Activated B cell treated with CpG ODN at 0.5 μM for 24 hours (primary cell): ENCODE data around the gene ASTN2. TPM values are rescaled to one million over a fixed set of nuclear protein-coding genes. Genes with fewer than 3 reads are reported as not detected.

ENCODE experiments used
- ATAC-seq: fragments of 200-7000 bp; cut with Tn5 transposase; one replicate; pipeline ENCODE4 v1.10.0; 2021; ENCODE audit warnings: low read depth, mild to moderate bottlenecking, moderate library complexity
- CTCF ChIA-PET: fragments of 350-600 bp; sonication (Branson Sonifier 250); formaldehyde crosslinking; loops from one replicate; lab custom pipeline; 2021; ENCODE audit warnings: antibody characterized with exemption; lab: Charles Lee
- POLR2A ChIA-PET: fragments of 350-600 bp; sonication (Branson Sonifier 250); formaldehyde crosslinking; loops from one replicate; lab custom pipeline; 2021; ENCODE audit warnings: antibody characterized with exemption; lab: Charles Lee
- DNase-seq: peaks from one replicate; pipeline ENCODE4 v3.0.0; 2022
- H3K27ac Mint-ChIP-seq: one replicate; pipeline ENCODE4 v1.8.0; 2020; ENCODE audit warnings: mixed read lengths
- H3K27me3 Mint-ChIP-seq: one replicate; pipeline ENCODE4 v1.8.0; 2021; ENCODE audit warnings: mixed read lengths
- H3K36me3 Mint-ChIP-seq: one replicate; pipeline ENCODE4 v1.8.0; 2021; ENCODE audit warnings: low read depth, mixed read lengths
- H3K4me1 Mint-ChIP-seq: one replicate; pipeline ENCODE4 v1.8.0; 2021; ENCODE audit warnings: mixed read lengths
- H3K4me3 Mint-ChIP-seq: one replicate; pipeline ENCODE4 v1.8.0; 2020; ENCODE audit warnings: mild to moderate bottlenecking, mixed read lengths
- H3K9me3 Mint-ChIP-seq: one replicate; pipeline ENCODE4 v1.8.0; 2020; ENCODE audit warnings: mixed read lengths
- intact Hi-C: fragments of 100-400 bp; cut with micrococcal nuclease; formaldehyde crosslinking; loops from one replicate; pipeline ENCODE4 v1.15.1; 2024
- total RNA-seq: library from RNA; stranded (reverse); gene quantifications from 2 replicates; pipeline ENCODE4 v1.2.3, GENCODE V29; 2022
- TF ChIP-seq, protein P1 (sequence below): fragments of 200-600 bp; IDR thresholded peaks from one replicate; pipeline ENCODE4 v1.8.0; 2022; ENCODE audit warnings: antibody characterized with exemption, mild to moderate bottlenecking

The ASTN2 gene
- total RNA-seq, 1 donor from 2014 or later, result 2.3 TPM

DNA sequence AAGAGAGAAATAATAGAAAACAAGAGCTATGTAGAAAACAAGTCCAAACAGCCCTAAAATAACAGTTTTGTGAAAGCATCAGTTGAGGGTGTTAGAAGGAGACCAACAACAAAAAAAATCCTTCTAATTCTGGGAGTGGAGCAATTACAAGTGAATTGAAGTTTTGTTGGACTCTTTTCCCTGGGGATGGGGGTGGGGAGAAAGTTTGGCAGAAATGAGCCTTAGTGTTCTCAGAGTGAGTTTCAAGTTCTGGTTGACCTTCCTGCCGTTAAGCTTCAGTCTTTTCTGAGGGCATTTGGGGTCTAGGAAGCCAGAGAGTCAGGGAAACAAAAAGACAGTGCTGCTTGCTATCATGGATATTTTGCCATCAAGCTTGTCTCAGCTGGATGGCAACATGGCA lies 834.0 kb downstream of the ASTN2 start:
- H3K4me3 Mint-ChIP-seq, result no peak overlapping the region
- intact Hi-C loops, result no loop called here
- no peaks in the 10 kb centered on the region for H3K27me3 Mint-ChIP-seq
- ATAC-seq (no peak), DNase-seq (no peak)
- no peaks in the 10 kb centered on the region for H3K4me1 Mint-ChIP-seq
- no peaks in the 10 kb centered on the region for H3K36me3 Mint-ChIP-seq
- TF ChIP-seq, protein P1, sequence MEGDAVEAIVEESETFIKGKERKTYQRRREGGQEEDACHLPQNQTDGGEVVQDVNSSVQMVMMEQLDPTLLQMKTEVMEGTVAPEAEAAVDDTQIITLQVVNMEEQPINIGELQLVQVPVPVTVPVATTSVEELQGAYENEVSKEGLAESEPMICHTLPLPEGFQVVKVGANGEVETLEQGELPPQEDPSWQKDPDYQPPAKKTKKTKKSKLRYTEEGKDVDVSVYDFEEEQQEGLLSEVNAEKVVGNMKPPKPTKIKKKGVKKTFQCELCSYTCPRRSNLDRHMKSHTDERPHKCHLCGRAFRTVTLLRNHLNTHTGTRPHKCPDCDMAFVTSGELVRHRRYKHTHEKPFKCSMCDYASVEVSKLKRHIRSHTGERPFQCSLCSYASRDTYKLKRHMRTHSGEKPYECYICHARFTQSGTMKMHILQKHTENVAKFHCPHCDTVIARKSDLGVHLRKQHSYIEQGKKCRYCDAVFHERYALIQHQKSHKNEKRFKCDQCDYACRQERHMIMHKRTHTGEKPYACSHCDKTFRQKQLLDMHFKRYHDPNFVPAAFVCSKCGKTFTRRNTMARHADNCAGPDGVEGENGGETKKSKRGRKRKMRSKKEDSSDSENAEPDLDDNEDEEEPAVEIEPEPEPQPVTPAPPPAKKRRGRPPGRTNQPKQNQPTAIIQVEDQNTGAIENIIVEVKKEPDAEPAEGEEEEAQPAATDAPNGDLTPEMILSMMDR, result no peak
- ChIA-PET POLR2A (no interaction called here), CTCF (no interaction called here)
- H3K9me3 Mint-ChIP-seq, result no peaks in the 10 kb centered on the region
- H3K27ac Mint-ChIP-seq, result no peak overlapping the region

DNA sequence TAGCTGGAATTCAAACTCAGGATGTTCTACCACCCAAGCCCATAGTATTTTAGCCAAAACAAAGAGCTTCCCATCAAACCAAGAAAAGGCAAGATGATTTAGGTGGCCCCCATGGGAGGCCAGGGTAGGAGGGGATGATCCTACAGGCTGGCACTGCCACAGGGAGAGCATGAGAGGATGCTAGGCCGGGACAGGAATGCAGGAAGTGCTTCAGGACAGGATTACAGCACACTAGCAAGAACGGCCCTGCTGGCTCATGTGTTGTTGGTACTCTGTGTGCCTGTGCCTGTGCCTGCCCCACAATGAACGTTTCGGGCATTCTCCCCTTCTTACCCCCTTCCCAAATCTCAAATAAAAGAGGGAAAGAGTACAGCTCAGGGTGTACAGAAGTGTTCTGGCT lies 838.5 kb downstream of the ASTN2 start:
- no peaks in the 10 kb centered on the region for H3K27me3 Mint-ChIP-seq
- no peak overlapping the region for H3K4me3 Mint-ChIP-seq
- no peak overlapping the region for H3K27ac Mint-ChIP-seq
- H3K36me3 Mint-ChIP-seq, result no peaks in the 10 kb centered on the region
- H3K9me3 Mint-ChIP-seq, result no peaks in the 10 kb centered on the region
- ChIA-PET CTCF (no interaction called here), POLR2A (no interaction called here)
- no peaks in the 10 kb centered on the region for H3K4me1 Mint-ChIP-seq
- intact Hi-C loops, result no loop called here
- ATAC-seq (no peak), DNase-seq (no peak)
- TF ChIP-seq, protein P1, result no peak

DNA sequence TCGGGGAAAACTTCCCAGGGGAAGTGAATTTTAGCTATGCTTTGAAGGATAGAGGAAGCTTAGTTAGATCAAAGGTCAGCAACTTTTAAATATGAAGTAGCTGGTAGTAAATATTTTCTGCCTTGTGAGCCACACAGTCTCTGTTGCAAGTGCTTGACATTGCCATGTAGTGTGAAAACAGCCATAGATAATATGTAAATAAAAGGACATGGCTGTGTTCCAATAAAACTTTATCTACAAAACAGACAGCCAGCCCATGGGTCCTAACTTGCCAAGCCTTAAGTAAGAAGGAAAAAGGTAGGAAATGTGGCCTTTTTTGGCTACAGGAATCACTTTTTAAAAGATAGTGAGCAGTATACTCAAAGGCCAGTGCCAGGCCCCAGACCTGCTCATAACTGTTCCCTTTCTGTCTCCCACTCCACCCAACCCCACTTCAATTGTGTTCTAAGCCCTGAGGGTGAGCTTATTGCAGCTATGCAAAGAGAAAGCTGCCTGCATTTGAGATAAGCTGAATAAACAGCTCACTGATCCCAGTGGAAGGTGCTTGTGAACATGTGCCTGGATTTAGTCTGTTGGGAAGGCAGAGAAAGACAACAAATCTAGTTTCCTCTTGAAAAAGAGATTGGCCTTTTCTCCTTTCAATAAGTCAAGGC lies 840.7 kb downstream of the ASTN2 start:
- Mint-ChIP-seq H3K27ac (no peak overlapping the region), H3K27me3 (no peaks in the 10 kb centered on the region), H3K36me3 (no peaks in the 10 kb centered on the region), H3K4me3 (no peak overlapping the region), H3K9me3 (no peaks in the 10 kb centered on the region), H3K4me1 (no peaks in the 10 kb centered on the region)
- ATAC-seq (no peak), DNase-seq (no peak)
- TF ChIP-seq, protein P1, result no peak
- intact Hi-C loops, result loop anchor here (5.0 kb wide), 1 partner anchor 422 kb away; the partner anchor contains the start of gene PAPPA
- POLR2A ChIA-PET, result no interaction called here
- CTCF ChIA-PET, result no interaction called here

DNA sequence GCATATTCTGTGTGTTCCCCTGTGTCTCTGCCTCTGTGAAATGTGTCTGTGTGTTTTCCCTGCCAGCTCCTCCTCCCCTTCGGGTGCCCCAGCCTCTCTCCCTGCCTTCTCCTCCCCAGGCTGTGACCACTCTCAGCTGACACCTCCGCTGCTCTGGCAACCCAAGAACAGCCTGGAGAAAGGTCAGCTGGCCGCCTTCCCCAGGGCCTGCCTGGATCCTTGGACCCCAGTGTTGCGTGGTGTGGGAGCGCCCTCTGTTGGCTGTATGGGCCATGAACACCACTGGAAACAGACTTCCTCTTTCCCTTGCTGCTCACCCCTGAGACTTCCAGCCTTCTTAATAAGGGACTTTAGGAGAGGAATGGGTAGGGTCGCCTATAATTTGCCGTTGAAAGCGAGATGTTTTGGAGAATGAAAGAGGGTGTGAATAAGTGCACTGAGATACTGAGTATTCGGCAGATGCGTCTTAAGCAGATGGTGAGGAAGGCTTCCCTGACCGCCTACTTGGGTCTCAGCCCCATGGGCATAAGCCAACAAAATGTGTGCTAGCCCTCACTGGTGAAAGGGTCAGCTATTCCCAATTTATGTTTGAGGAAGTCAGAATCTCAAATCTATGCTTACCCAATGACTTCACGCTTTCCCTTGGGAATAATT lies 842.6 kb downstream of the ASTN2 start:
- DNase-seq (no peak), ATAC-seq (no peak)
- TF ChIP-seq, protein P1, result no peak
- no peaks in the 10 kb centered on the region for H3K4me1 Mint-ChIP-seq
- H3K36me3 Mint-ChIP-seq, result no peaks in the 10 kb centered on the region
- intact Hi-C loops, result loop anchor here (2.0 to 5.0 kb wide), 2 partner anchors 420 to 977 kb away; partner anchors contain the start of gene PAPPA
- H3K27ac Mint-ChIP-seq, result no peak overlapping the region
- no peaks in the 10 kb centered on the region for H3K9me3 Mint-ChIP-seq
- H3K4me3 Mint-ChIP-seq, result no peak overlapping the region
- ChIA-PET CTCF (interaction anchor here (0.7 kb wide), 1 partner anchor 983 kb away, joined by 3 read pairs; no protein-coding TSS in a partner anchor), POLR2A (no interaction called here)
- no peaks in the 10 kb centered on the region for H3K27me3 Mint-ChIP-seq

DNA sequence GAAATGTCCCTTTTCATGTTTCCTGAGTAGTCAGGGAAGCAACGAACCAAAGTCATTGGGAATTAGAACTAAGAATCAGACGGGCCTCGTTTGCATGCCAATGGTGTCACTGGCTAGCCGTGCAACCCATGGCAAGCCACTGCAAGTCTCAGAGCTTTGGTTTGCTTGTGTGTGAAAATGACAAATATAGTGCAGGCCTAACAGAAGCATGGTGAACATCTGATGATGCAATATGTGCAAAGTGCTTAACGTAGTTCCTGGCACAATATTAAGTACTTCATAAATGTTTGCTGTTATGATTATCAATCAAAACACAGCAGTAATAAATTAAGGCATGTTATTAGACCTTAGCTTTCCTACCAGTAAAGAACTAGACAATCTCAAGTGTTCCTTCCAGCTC lies 845.7 kb downstream of the ASTN2 start:
- H3K27ac Mint-ChIP-seq, result no peak overlapping the region
- no peak for ATAC-seq

More for the DNA sequence above, 845.7 kb downstream of the ASTN2 start:
- ChIA-PET CTCF (no interaction called here), POLR2A (no interaction called here)
- Mint-ChIP-seq H3K4me3 (no peak overlapping the region), H3K9me3 (no peaks in the 10 kb centered on the region), H3K36me3 (no peaks in the 10 kb centered on the region), H3K4me1 (no peaks in the 10 kb centered on the region), H3K27me3 (no peaks in the 10 kb centered on the region)
- TF ChIP-seq, protein P1, result no peak
- intact Hi-C loops, result no loop called here
- DNase-seq, result no peak
